H4 (cell line): ENCODE results near the gene KRTAP12-4. TPM values are rescaled to one million over a fixed set of nuclear protein-coding genes. Genes with fewer than 3 reads are reported as not detected.
A peak's percentile ranks its signal among the peaks of the same experiment; 100 is the strongest.
"Not testable (repeated sequence)": the region's sequence is repeated elsewhere in the genome, so short reads cannot be mapped to it uniquely, and the experiment has no call there.

ENCODE experiments used
- DNase-seq: peaks from one replicate; pipeline ENCODE4 v3.0.0-alpha.2; 2015; ENCODE audit warnings: low spot score
- total RNA-seq: library from RNA; depleted of rRNA; stranded (reverse); fragments of >200 nt; shearing (Covaris generic); gene quantifications from 2 replicates; pipeline ENCODE4 v1.2.3, GENCODE V29; 2014

The KRTAP12-4 gene
- total RNA-seq, 1 experiment from 2014 or later = not detected

DNA sequence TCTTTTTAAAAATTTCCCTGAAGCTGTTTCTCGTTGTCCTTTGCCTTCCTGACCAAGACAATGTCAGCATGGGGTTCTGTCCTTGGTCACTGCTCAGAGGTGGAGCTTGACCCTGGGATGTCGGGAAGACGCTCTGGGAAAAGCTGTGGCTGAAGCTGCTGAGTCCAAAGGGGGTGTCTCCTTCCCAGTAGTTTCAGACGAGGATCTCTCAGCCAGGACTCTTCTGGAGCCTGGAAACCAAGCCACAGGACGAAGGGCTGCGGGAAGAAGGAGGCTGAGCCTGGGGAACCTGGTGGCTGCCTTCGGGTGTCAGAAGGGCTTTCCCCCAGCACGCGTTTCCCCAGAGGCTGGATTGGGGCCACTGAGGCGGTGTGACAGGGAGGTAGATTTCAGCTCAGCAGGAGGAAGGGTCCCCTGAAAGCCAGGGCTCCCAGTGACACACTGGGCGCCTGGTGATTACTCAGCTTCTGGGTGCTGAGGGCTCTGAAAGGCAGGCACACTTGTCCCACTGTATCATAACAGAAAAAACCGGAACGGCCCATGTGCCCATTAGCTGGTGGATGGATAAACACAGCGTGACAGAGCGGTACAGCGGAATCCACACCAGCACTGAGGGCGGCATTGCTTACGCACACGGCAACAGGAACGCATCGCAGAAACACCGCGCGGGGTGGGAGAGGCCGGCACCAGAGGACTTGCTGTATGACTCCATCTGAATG lies 32.5 kb upstream of the KRTAP12-4 start:
- no peak for DNase-seq

- no peak for DNase-seq
Observed at GRCh38 chr21:44686000-44686781, 31.7 kb upstream of the KRTAP12-4 start.

DNA sequence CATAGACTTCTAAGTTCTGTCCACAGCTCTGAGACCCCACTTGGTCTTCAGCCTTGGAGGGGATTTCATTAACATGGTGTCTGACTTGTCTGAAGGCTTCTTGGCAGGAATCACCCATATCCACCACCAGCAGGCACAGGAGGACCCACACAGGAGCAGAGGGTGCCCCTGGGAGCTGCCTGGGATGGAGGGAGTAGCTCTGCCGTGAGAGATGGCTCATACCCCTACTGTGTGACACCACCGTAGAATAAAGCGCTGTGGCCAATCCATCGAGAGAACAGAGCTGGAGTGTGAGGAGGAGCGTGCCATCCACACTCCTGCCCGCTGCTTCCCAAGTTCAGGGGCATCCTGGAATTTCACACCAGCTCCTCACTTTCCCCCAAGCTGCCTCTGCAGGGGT lies 30.6 kb upstream of the KRTAP12-4 start:
- DNase-seq = not testable (repeated sequence)

DNA sequence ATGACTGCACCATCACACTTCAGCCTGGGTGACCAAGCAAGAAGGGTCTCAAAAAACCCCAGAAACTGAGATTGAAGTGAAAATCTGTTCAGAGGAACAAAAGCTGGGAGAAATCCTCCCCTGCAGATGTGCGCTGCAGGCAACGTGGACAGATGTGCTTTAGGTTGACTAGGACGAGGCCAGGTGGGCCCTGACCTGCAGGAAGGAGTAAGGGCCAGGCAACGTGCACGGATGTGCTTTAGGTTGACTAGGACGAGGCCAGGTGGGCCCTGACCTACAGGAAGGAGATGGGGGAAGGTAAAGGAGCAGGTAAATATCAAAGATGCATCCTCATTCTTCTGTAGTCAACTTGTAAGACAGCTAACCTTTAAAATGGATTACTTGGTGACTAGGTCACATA lies 30.0 kb upstream of the KRTAP12-4 start:
- DNase-seq = no peak

GRCh38 chr21:44684077-44684476 lies 29.6 kb upstream of the KRTAP12-4 start:
- DNase-seq = no peak

DNA sequence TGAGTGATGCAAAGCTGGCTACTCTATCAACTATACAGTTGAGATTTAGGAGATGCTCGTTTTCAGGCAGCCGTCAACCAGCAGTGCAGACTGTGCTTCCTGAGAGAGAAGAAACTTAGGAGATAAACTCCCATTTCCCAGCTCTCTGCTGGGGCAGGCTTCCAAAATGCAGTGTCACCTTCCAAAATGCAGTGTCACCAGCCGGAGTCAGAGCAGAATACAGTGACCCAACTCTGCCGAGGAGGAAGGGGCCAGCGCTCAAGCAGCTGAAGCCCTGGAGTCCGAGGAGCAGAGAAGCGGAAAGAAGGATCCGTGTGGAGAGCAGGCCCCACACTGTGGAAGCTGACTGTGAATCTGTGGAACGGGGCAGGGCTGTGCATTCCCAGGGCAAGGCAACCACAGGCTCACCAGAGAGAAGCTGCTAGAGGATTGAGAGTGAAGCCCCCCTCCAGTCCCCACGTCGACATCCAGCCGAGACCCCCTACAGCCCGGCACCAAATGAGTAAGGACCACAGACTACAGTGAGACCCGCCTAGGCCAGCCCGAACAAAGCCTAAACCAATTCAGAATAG lies 28.2 kb upstream of the KRTAP12-4 start:
- DNase-seq = no peak

GRCh38 chr21:44681861-44682579 lies 27.6 kb upstream of the KRTAP12-4 start, which contains the start of gene KRTAP12-1:
KRTAP12-1 (minus strand) TSS chr21:44682163; CDS start chr21:44682123, 40 bp downstream.
- DNase-seq = no peak

GRCh38 chr21:44681152-44681551 lies 26.7 kb upstream of the KRTAP12-4 start:
- DNase-seq = no peak

DNA sequence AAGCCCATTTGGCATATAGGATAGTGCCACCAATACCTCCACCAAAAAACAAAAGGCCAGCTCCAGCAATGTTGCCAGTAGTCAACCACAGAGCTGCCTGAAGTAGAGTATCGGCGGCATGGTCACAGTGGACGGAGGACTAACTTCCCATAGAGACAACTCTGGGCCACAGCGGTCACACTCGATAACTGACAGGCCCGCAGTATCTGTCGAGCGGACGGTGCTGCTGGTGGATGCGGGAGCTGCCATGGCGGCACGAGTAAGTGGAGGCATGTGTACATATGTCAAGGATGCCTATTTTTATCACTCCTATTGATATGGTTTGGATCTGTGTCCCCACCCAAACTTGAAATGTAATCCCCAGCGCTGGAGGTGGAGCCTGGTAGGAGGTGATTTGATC lies 23.4 kb upstream of the KRTAP12-4 start:
- no peak for DNase-seq

DNA sequence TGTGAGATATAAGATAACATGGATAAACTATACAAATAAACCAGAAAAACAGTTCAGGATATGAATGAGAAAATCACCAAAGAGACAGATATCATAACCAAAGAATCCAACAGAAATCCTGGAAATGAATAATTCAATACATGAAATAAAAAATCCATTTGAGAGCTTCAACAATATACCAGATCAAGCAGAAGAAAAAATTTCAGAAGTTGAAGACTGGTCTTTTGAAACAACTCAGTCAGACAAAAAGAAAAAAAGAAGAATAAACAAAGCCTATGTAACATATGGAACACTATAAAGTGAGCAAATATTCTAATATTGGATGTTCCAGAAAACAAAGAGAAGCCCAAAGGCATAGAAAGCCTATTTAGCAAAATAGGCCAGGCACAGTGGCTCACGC lies 17.5 kb upstream of the KRTAP12-4 start:
- no peak for DNase-seq

DNA sequence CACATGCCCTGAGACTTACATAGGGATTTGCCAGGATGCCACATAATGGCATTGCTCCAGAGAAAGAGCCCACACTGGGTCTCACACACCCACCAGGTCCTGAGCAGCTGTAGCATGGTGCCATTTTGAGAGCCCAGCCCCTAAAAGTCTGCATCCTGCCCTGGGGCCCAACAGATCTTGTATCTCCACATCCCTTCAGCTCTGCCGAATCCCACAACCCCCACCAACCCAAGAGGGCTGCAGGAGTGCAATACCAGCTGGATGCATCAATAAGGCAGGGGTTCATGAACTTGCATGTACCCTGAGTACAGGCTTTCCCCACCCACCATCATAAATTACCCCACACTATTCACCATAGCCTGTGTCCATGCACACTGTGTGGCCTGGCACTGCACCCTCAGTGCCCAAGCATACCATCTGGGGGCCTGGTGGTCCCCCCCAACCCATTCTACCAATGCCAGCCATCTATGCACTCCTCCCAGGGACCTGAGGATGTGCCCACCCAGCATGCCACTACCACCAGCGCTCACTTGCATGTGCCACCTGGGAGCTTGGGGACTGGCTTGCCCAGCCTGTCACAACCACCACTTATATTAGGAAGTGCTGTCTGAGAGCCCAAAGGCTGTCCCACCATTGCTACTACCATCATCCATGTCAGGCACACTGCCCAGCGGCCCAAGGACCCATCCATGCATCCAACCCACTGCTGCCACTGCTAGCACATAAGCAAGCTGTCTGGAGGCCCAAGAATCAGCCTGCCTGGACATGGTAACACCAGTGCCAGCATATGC lies 16.4 kb upstream of the KRTAP12-4 start:
- no peak for DNase-seq

GRCh38 chr21:44667612-44668011 lies 13.2 kb upstream of the KRTAP12-4 start:
- no peak for DNase-seq

- DNase-seq = no peak
Observed at GRCh38 chr21:44666401-44667320, 12.2 kb upstream of the KRTAP12-4 start, which contains the start of gene KRTAP12-2. KRTAP12-2 (minus strand) TSS chr21:44666927; CDS start chr21:44666886, 41 bp downstream.

DNA sequence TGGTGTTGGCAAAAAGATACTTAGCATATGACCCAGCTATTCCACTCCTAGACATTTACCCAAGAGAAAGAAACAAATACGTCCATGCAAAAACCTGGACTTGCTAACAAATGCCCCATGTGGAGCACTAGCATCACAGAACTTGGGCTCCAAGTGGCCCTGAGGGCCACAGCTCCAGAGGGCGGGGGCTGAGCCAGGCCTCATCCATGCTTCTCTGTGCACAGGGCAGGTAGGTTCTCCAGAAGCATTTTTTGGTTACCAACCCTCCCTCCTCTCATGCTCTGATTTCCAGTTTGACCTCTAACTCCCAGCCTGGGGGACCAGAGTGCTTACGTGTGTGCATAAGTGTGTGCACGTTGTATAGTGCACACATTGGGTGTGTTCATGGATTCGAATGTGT lies 10.2 kb upstream of the KRTAP12-4 start:
- DNase-seq = no peak

GRCh38 chr21:44661567-44661966 lies 7.1 kb upstream of the KRTAP12-4 start:
- not testable (repeated sequence) for DNase-seq

- DNase-seq = peak; percentile 29
Observed at GRCh38 chr21:44658913-44659595, 4.6 kb upstream of the KRTAP12-4 start.

DNA sequence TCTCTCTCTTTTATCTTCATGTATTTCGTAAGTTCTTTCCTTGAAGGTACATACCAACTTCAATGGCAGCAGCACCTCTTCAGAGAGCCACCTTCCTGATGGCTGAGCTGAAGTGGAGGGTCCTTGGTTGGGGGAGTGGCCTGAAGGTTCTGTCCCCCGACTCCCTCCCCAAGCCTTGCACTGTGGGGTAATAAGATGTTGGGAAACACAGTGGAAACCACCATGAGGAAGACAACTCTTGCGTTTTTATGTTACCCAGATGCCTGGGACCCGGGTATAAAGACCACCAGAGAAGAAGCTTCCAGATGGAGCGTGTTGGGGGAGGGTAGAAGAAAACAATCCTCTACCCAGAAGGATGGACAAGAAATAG lies 4.1 kb upstream of the KRTAP12-4 start:
- no peak for DNase-seq

DNA sequence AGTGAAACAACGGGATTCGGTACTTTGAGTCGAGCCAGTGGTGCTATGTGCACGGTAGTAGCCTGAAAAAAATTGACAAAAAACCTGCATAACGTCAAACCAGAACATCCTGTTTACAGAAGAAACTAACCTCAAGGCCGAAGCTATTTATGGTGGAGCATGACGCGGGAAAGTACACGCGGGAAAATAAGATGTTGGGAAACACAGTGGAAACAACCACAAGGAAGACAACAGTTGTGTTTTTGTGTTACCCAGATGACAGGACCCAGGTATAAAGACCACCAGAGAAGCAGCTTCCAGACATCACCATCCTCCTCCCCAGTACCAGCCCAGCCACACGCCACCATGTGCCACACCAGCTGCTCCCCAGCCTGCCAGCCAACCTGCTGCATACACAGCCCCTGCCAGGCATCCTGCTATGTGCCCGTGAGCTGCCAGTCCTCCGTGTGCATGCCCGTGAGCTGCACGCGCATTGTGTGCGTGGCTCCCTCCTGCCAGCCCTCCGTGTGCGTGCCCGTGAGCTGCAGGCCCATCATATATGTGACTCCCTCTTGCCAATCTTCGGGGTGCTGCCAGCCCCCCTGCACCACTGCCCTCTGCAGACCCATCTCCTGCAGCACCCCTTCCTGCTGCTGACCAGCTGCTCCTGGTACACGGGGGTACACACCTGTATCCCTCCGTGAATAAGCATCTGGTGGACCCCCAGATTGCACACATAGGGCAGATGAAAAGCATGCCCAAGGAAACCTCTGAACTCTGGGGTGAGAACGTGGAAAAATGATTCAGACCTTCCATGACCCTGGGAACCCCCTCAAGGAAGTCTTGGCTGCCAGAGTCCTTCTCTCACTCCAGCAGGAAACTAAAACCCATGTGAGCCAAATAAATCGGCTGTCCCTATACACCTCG lies 3.4 kb upstream of the KRTAP12-4 start, which contains the start of gene KRTAP12-3:
KRTAP12-3 (plus strand) TSS at position 298 of the 906 bp plus-strand sequence; CDS start at position 346, 48 bp downstream.
- DNase-seq = peak; percentile 82
